K562 (cell line): Measurements from ENCODE around the gene MAGIX. TPM values are rescaled to one million over a fixed set of nuclear protein-coding genes. Genes with fewer than 3 reads are reported as not detected.

ENCODE experiments used
- ATAC-seq: fragments of 200-7000 bp; cut with Tn5 transposase; 3 replicates; pipeline ENCODE4 v1.9.1; 2020; ENCODE audit warnings: moderate library complexity
- BruUV-seq: library from RNA; stranded (reverse); fragments of 400-500 nt; replicated peaks from 2 replicates; lab custom pipeline; 2021; lab: Mats Ljungman, UMichigan
- CTCF ChIA-PET: fragments of 300-600 bp; formaldehyde crosslinking; extraction: SDS; loops from one replicate; lab custom pipeline; 2021; ENCODE audit warnings: low intra/inter-chr PET ratio; lab: Yijun Ruan, JAX
- POLR2A ChIA-PET: fragments of 300-600, 350-650 bp; sonication (Branson Sonifier 250); formaldehyde crosslinking; extraction: SDS; loops from one replicate; lab custom pipeline; 2021; ENCODE audit warnings: antibody characterized with exemption, inconsistent platforms; lab: Yijun Ruan, JAX
- DNase-seq, 4 experiments: peaks; one replicate each; pipeline versions ENCODE4 v3.0.0 to v3.0.0-alpha.2; 2011 to 2018; ENCODE audit warnings: low spot score in 3 of 4, mixed read lengths in 3 of 4; ENCODE audit errors: extremely low read depth in 1 of 4
- FAIRE-seq: peaks from 2 replicates; lab custom pipeline; 2011; peaks lifted over from hg19 to GRCh38; lab: Jason Lieb, UNC
- H2AFZ ChIP-seq: 2 replicates; pipeline ENCODE4 v1.6.0; 2011; ENCODE audit warnings: low read depth, low read length, control low read depth, inconsistent platforms
- H3K27ac ChIP-seq: fragments of 200-600 bp; 3 replicates; pipeline ENCODE4 v1.8.0; 2011; ENCODE audit warnings: low read depth, mild to moderate bottlenecking, control low read depth, inconsistent platforms, low read length, moderate library complexity, mixed read lengths; ENCODE audit errors: extremely low read depth
- H3K27me3 ChIP-seq, 2 experiments: fragments of 300-600 bp in 1 of 2; 2 replicates in 1 of 2; 3 replicates in 1 of 2; pipeline versions ENCODE4 v1.6.0 to v1.8.0; 2011; ENCODE audit warnings: inconsistent platforms in 2 of 2, low read length in 2 of 2, mild to moderate bottlenecking in 1 of 2, mixed read lengths in 1 of 2, moderate library complexity in 1 of 2; ENCODE audit not compliant: control insufficient read depth in 2 of 2, insufficient read depth in 2 of 2
- H3K36me3 ChIP-seq: fragments of 300-600 bp; 3 replicates; pipeline ENCODE4 v1.8.0; 2011; ENCODE audit warnings: mild to moderate bottlenecking, low read length, inconsistent platforms; ENCODE audit not compliant: control insufficient read depth, insufficient read depth
- H3K4me1 ChIP-seq, 2 experiments: fragments of 200-600 bp in 1 of 2; replicated peaks in 1 of 2; 2 replicates in 1 of 2; 3 replicates in 1 of 2; pipeline versions ENCODE4 v1.5.1 to v1.8.0; 2011; ENCODE audit warnings: inconsistent platforms in 2 of 2, low read length in 2 of 2, mild to moderate bottlenecking in 1 of 2, mixed read lengths in 1 of 2, moderate library complexity in 1 of 2; ENCODE audit not compliant: control insufficient read depth in 2 of 2, insufficient read depth in 2 of 2
- H3K4me2 ChIP-seq: 2 replicates; pipeline ENCODE4 v1.6.1; 2011; ENCODE audit warnings: low read length, control low read depth, inconsistent platforms, mixed read lengths; ENCODE audit not compliant: insufficient read depth
- H3K4me3 ChIP-seq: fragments of 200-600 bp; sonication (generic), shearing (Covaris generic); 2 replicates; pipeline ENCODE4 v1.5.1; 2016; ENCODE audit warnings: control low read depth, inconsistent platforms
- H3K79me2 ChIP-seq: fragments of 200-600 bp; 3 replicates; pipeline ENCODE4 v1.8.0; 2011; ENCODE audit warnings: low read length, inconsistent platforms; ENCODE audit not compliant: control insufficient read depth, insufficient read depth
- H3K9ac ChIP-seq, 2 experiments: 2 replicates each; pipeline versions ENCODE4 v1.6.0 to v1.6.1; 2011; ENCODE audit warnings: low read depth in 2 of 2, low read length in 2 of 2, control low read depth in 1 of 2, inconsistent platforms in 1 of 2, mild to moderate bottlenecking in 1 of 2, mixed read lengths in 1 of 2; ENCODE audit not compliant: insufficient read depth in 1 of 2
- H3K9me1 ChIP-seq: one replicate; pipeline ENCODE4 v1.6.0; 2011; ENCODE audit warnings: inconsistent platforms, mild to moderate bottlenecking, low read length, moderate library complexity; ENCODE audit not compliant: control insufficient read depth, insufficient read depth
- H3K9me3 ChIP-seq: replicated peaks from 2 replicates; pipeline ENCODE4 v1.5.1; 2011; ENCODE audit warnings: low read depth, low read length, inconsistent platforms; ENCODE audit not compliant: control insufficient read depth, insufficient read depth
- H4K20me1 ChIP-seq: replicated peaks from 2 replicates; pipeline ENCODE4 v1.6.1; 2011; ENCODE audit warnings: low read length, inconsistent platforms, mixed read lengths; ENCODE audit not compliant: control insufficient read depth, insufficient read depth
- CREM ChIP-seq: IDR thresholded peaks from 2 replicates; pipeline ENCODE4 v1.6.1; 2014; ENCODE audit warnings: antibody characterized with exemption, low read depth
- E4F1 ChIP-seq: fragments of 250-450 bp; sonication (Bioruptor Pico); IDR thresholded peaks from 2 replicates; pipeline ENCODE4 v1.5.0; 2021; ENCODE audit warnings: mild to moderate bottlenecking, borderline replicate concordance
- ETV5 ChIP-seq: sonication (generic); formaldehyde crosslinking; IDR thresholded peaks from 2 replicates; pipeline ENCODE4 v1.4.0; 2020; ENCODE audit warnings: low read depth, mild to moderate bottlenecking, missing genetic modification reagents
- JUND ChIP-seq, 2 experiments: IDR thresholded peaks; 2 replicates in 1 of 2; 3 replicates in 1 of 2; pipeline ENCODE4 v1.6.1; 2011; ENCODE audit warnings: borderline replicate concordance in 2 of 2, low read depth in 2 of 2, low read length in 2 of 2, improper control_type of control experiment in 1 of 2, missing biosample characterization in 1 of 2, missing genetic modification characterization in 1 of 2, missing genetic modification reagents in 1 of 2
- NEUROD1 ChIP-seq: fragments of 150-350 bp; IDR thresholded peaks from 2 replicates; pipeline ENCODE4 v1.6.1; 2014; ENCODE audit warnings: borderline replicate concordance, low read length, low read depth; ENCODE audit not compliant: partially characterized antibody
- PHB ChIP-seq: fragments of 250-450 bp; sonication (Bioruptor Pico); IDR thresholded peaks from 2 replicates; pipeline ENCODE4 v1.5.0; 2021
- PHF21A ChIP-seq: fragments of 450-650 bp; IDR thresholded peaks from 2 replicates; pipeline ENCODE4 v1.6.1; 2017; ENCODE audit warnings: low read depth, borderline replicate concordance
- RBM25 ChIP-seq: fragments of 200-400 bp; formaldehyde crosslinking; IDR thresholded peaks from 2 replicates; pipeline ENCODE4 v1.6.1; 2018; ENCODE audit warnings: low read length, low read depth, moderate library complexity; ENCODE audit not compliant: severe bottlenecking
- SIN3A ChIP-seq, 2 experiments: fragments of 150-350 bp in 1 of 2; IDR thresholded peaks; 2 replicates each; pipeline ENCODE4 v1.6.1; 2011 to 2016; ENCODE audit warnings: borderline replicate concordance in 2 of 2, low read depth in 2 of 2, low read length in 2 of 2, mild to moderate bottlenecking in 2 of 2, moderate library complexity in 2 of 2; ENCODE audit not compliant: control insufficient read depth in 1 of 2
- SUPT5H ChIP-seq: fragments of 450-650 bp; IDR thresholded peaks from 2 replicates; pipeline ENCODE4 v1.6.1; 2016
- ZNF121 ChIP-seq: sonication (generic); formaldehyde crosslinking; conservative IDR thresholded peaks from 2 replicates; pipeline ENCODE4 v1.8.0; 2022; ENCODE audit warnings: missing genetic modification reagents
- ZNF592 ChIP-seq: fragments of 450-650 bp; IDR thresholded peaks from 2 replicates; pipeline ENCODE4 v1.6.1; 2017; ENCODE audit warnings: antibody characterized with exemption, mild to moderate bottlenecking
- WGBS: fragments of 100-300 bp; shearing (Covaris generic); methylation state at CpG from one replicate; pipeline ENCODE4 v1.1.6; 2016; ENCODE audit warnings: low coverage, mixed read lengths; ENCODE audit not compliant: insufficient coverage; ENCODE audit errors: missing lambda C conversion rate; 5-methylcytosine and 5-hydroxymethylcytosine counted together
- in situ Hi-C: fragments of 300-500 bp; cut with MboI; formaldehyde crosslinking; loops from 4 replicates; pipeline ENCODE4 v1.15.0; 2018; ENCODE audit warnings: inconsistent platforms, mixed read lengths
- intact Hi-C: fragments of 100-400 bp; cut with micrococcal nuclease; formaldehyde crosslinking; loops from 2 replicates; pipeline ENCODE4 v1.14.2; 2022
- polyA plus RNA-seq, 8 experiments: library from polyadenylated mRNA; depleted of rRNA in 4 of 8; stranded (reverse) in 5 of 8; unstranded in 3 of 8; fragments of >200 nt; fragmentation: Nextera tagmentation in 2 of 8; fragmentation: Illumina TruSeq in 1 of 8; extraction: Ambion mirVana in 2 of 8; extraction: Trizol in 1 of 8; gene quantifications; 2 replicates each; pipeline versions ENCODE4 v1.2.1 to v1.2.3, GENCODE V29; 2011 to 2014; ENCODE audit warnings: inconsistent platforms in 1 of 8, missing spikeins in 1 of 8
- total RNA-seq, 7 experiments: library from RNA; depleted of rRNA in 6 of 7; stranded (reverse); fragments of >200 nt in 6 of 7; fragmentation: Illumina TruSeq in 2 of 7; extraction: Trizol in 2 of 7; gene quantifications; 2 replicates each; pipeline versions ENCODE4 v1.2.1 to v1.2.3, GENCODE V29; 2011 to 2021; ENCODE audit warnings: low replicate concordance in 1 of 7

MAGIX gene
- total and polyA plus RNA-seq, 9 of the 15 experiments (the other 6 are each of a cell fraction or from before 2014, with no cell fraction given): 0.08 to 3.5 (median 0.47) TPM

GRCh38 chrX:49160908-49161307 lies 1.6 kb upstream of the MAGIX start:
- TF ChIP-seq JUND (IDR thresholded peaks at IDR 0.05; ENCODE audit: borderline replicate concordance, low read depth, low read length): no peak
- no peak for TF ChIP-seq JUND (tag; IDR thresholded peaks at IDR 0.05; ENCODE audit: borderline replicate concordance, low read depth, low read length)
- TF ChIP-seq SIN3A (IDR thresholded peaks at IDR 0.05; ENCODE audit: borderline replicate concordance in 2 of 2, control insufficient read depth in 1 of 2, low read depth in 2 of 2, low read length in 2 of 2): no peak
- no peak for TF ChIP-seq NEUROD1
- TF ChIP-seq ETV5 (CRISPR knock-in tag): no peak
- TF ChIP-seq ZNF121 (CRISPR knock-in tag): peak; percentile 85
- TF ChIP-seq RBM25: peak; percentile 68
- TF ChIP-seq PHB (CRISPR knock-in tag): no peak
- TF ChIP-seq CREM: no peak
- TF ChIP-seq PHF21A: no peak
- TF ChIP-seq ZNF592: no peak
- no peak for TF ChIP-seq E4F1
- TF ChIP-seq SUPT5H: no peak
- no peaks in the 10 kb centered on the region for H4K20me1 ChIP-seq
- peaks cover 8% of the 10 kb centered on the region; the same call in 1 of the 3 replicates for H3K79me2 ChIP-seq
- peaks cover 17 to 54% of the 10 kb centered on the region in 2 experiments; a peak in 4 of 5 replicates for H3K4me1 ChIP-seq
- intact Hi-C loops: no loop called here
- ATAC-seq: no peak
- no peaks in the 10 kb centered on the region for H3K9me1 ChIP-seq
- no peak overlapping the region for H3K4me3 ChIP-seq
- CTCF ChIA-PET: no interaction called here
- FAIRE-seq: no peak
- in situ Hi-C loops: no loop called here
- H3K27ac ChIP-seq: no peak overlapping the region
- H2AFZ ChIP-seq: no peak overlapping the region
- H3K9me3 ChIP-seq: no peaks in the 10 kb centered on the region
- H3K4me2 ChIP-seq: no peak overlapping the region
- H3K36me3 ChIP-seq: no peaks in the 10 kb centered on the region
- no peak for DNase-seq
- POLR2A ChIA-PET: interaction anchor here (1.1 kb wide), 1 partner anchor 41 kb away, joined by 3 read pairs; no protein-coding TSS in a partner anchor
- H3K9ac ChIP-seq: no peak overlapping the region
- H3K27me3 ChIP-seq: no peaks in the 10 kb centered on the region
- 94% methylated on average over 2 of the region's 2 CpGs for WGBS
- BruUV-seq: no TSS peak
